OCI-LY3 (cell line): ENCODE results near the gene ACTR1A.

Source experiments
- EZH2phosphoT487 ChIP-seq: fragments of 200-600 bp; shearing (Covaris generic); IDR thresholded peaks from 2 replicates; pipeline ENCODE4 v1.6.1; 2018; ENCODE audit warnings: antibody characterized with exemption, mixed run types, low read depth
- TF ChIP-seq, protein P1 (sequence below): fragments of 200-600, 300-600 bp; sonication (generic); IDR thresholded peaks from 2 replicates; pipeline ENCODE4 v1.5.1; 2014; ENCODE audit warnings: antibody characterized with exemption, low read length, low read depth

GRCh38 chr10:102435133-102435497 is 67.4 kb downstream of the ACTR1A start:
- TF ChIP-seq, protein P1, sequence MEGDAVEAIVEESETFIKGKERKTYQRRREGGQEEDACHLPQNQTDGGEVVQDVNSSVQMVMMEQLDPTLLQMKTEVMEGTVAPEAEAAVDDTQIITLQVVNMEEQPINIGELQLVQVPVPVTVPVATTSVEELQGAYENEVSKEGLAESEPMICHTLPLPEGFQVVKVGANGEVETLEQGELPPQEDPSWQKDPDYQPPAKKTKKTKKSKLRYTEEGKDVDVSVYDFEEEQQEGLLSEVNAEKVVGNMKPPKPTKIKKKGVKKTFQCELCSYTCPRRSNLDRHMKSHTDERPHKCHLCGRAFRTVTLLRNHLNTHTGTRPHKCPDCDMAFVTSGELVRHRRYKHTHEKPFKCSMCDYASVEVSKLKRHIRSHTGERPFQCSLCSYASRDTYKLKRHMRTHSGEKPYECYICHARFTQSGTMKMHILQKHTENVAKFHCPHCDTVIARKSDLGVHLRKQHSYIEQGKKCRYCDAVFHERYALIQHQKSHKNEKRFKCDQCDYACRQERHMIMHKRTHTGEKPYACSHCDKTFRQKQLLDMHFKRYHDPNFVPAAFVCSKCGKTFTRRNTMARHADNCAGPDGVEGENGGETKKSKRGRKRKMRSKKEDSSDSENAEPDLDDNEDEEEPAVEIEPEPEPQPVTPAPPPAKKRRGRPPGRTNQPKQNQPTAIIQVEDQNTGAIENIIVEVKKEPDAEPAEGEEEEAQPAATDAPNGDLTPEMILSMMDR, result no peak
- TF ChIP-seq EZH2phosphoT487, result no peak
